CD4-positive, alpha-beta T cell treated with Interleukin-15 for 1 hour (primary cell): Measurements from ENCODE around the gene VASP.

Source experiments
- DNase-seq: peaks from one replicate; pipeline ENCODE4 v3.0.0-alpha.2; 2020

Gene VASP

GRCh38 chr19:45506989-45507871 lies at the start of gene VASP:
Gene VASP (plus strand): TSS chr19:45507479. CDS start chr19:45507772, 293 bp downstream.
- DNase-seq = peak; percentile 91

- no peak for DNase-seq
These were observed 49.5 kb upstream of the VASP start for GRCh38 chr19:45457776-45458175.

GRCh38 chr19:45460807-45461347 lies 46.4 kb upstream of the VASP start:
- no peak for DNase-seq

GRCh38 chr19:45462174-45462573 lies 45.1 kb upstream of the VASP start:
- DNase-seq = no peak

GRCh38 chr19:45463241-45463640 lies 44.0 kb upstream of the VASP start:
- DNase-seq = no peak

GRCh38 chr19:45464274-45464673 lies 43.0 kb upstream of the VASP start:
- DNase-seq = no peak

GRCh38 chr19:45464852-45465441 lies 42.3 kb upstream of the VASP start:
- no peak for DNase-seq

GRCh38 chr19:45467115-45467455 lies 40.2 kb upstream of the VASP start:
- DNase-seq = no peak

GRCh38 chr19:45467456-45468158 lies 39.7 kb upstream of the VASP start, which contains the start of gene FOSB:
Gene FOSB (plus strand): TSS chr19:45467996. CDS start chr19:45468587, 591 bp downstream.
- DNase-seq = peak; percentile 96

GRCh38 chr19:45468159-45468651 lies 39.1 kb upstream of the VASP start:
- DNase-seq = no peak

- no peak for DNase-seq
These were observed 38.5 kb upstream of the VASP start for GRCh38 chr19:45468803-45469131.

- DNase-seq = peak; percentile 85
These were observed 37.9 kb upstream of the VASP start for GRCh38 chr19:45469132-45469944.

GRCh38 chr19:45469945-45470761 lies 37.1 kb upstream of the VASP start:
- peak; percentile 75 for DNase-seq

- no peak for DNase-seq
These were observed 36.6 kb upstream of the VASP start for GRCh38 chr19:45470762-45471081.

GRCh38 chr19:45471111-45471930 lies 36.0 kb upstream of the VASP start:
- peak; percentile 49 for DNase-seq

GRCh38 chr19:45471931-45472562 lies 35.2 kb upstream of the VASP start:
- DNase-seq = peak; percentile 51

GRCh38 chr19:45472563-45473366 lies 34.5 kb upstream of the VASP start:
- peak; percentile 76 for DNase-seq

GRCh38 chr19:45473367-45473681 lies 34.0 kb upstream of the VASP start:
- DNase-seq = no peak
